ENCODE measurements around the gene AK1. TPM values are rescaled to one million over a fixed set of nuclear protein-coding genes. Genes with fewer than 3 reads are reported as not detected.

The AK1 gene
- total and polyA plus RNA-seq, 2 of the 8 experiments (the other 6 are each of a cell fraction or from before 2014, with no cell fraction given) = 37.9 to 39.2 TPM

DNA sequence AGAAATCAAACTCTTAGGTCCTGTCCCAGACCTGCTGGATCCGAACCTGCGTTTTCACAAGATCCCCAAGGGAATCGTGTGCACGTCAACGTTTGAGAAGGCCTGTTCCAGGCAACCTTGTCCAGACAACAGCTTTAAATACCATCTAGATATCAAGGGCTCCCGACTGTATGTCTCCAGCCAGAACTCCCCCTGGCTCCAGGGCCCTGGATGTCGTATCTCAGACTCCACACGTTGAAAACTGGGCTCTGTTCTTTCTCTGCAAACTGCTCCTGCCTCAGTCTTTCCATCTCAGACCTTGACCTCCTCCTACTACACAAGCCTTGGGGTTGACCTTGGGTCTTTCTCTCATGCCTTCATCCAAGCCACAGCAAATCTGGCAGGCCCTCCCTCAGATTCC lies 17.2 kb downstream of the AK1 start (continued):
- TF ChIP-seq EP300 (IDR thresholded peaks at IDR 0.05; ENCODE audit: borderline replicate concordance in 1 of 2, low read depth in 2 of 2, low read length in 2 of 2) (no peak), TAF1 (IDR thresholded peaks at IDR 0.05; ENCODE audit: low read depth, low read length) (no peak)

Data from H1 (cell line).